COLO668 (cell line): ENCODE data around the gene DOCK10.

Experiments used
- DNase-seq: peaks from one replicate; lab custom pipeline; 2025; ENCODE audit not compliant: unreplicated experiment; lab: John Stamatoyannopoulos, UW

The DOCK10 gene

DNA sequence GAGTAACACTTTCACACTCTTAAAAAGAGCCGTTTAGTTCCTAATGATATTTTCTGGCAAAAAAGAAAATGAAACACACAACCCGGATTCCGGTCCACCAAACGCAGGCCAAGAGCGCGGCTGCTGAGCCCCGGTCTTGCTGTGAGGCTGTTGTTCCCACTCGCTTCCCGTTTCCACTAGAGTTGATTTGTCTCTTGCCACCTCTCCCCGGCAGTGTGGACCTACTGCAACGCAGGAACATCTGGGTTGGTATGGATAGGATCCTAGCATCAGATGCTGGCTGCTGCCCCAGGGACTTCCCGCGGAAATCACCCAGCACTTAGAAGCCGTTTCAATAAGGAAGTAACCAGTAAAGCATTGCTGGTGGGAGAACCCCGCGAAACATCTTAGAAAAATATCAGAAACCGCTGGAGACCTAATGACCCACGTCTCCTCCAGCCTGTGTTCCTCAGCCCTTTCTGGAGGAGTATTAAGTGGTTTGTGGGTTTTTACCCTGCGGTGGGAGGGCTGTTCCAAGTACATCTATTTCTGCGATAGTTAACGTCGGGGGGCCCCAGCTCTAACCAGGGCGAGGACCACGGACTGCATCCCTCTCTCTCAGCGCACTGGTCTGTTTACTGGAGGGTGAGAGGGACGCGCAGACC, 939 bp downstream of the DOCK10 start:
- peak; percentile 35 for DNase-seq

DNA sequence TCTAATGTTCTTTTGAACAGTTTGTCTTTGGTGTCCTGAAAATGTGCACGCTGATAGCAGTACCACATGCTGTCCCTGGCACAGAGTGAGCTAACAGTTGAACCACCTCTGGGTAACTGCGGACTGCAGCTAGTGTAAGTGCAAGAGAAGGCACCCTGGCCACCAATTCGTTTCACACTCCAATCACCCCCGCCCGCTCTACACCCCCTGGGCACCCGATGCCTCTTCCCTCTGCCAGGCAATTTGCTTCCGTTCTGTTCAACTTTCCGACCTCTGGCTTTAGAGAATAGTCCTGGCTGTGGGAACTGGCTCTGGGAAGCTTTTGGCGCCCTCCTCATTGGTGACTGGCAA, 1.4 kb downstream of the DOCK10 start:
- DNase-seq: no peak

DNA sequence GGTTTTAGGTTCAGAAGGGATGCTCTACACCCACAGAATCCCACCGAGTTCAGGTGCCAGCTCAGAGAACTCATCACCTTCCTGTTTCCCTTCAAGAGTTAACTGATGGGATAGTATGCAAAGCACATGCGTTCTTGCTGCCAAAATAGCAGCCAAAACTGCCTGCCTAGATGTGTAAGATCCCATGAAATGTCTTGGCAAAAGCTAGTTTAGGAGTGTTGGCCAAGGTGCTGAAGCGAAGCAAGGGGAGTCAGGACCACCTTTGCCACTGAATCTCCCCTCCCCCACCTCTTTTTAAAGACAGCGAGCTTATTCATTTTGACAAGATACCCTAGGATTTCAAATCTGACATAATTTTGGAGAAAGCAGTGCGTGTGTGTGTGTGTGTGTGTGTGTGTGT, 2.1 kb downstream of the DOCK10 start:
- no peak for DNase-seq

DNA sequence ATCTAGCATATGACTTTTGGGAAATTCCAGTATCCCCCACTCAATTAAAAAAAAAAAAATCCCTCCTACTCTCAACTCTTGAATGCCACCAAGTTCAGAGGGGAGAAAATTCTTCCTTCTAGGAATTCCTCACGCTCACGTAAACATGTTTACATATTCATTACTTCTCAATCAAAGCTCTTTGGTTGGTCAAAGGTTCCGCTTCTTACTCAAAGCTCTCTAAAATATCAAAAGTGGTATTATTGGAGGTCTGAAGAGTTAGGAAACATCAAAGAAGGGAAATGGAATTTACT, 4.1 kb downstream of the DOCK10 start:
- no peak for DNase-seq

DNA sequence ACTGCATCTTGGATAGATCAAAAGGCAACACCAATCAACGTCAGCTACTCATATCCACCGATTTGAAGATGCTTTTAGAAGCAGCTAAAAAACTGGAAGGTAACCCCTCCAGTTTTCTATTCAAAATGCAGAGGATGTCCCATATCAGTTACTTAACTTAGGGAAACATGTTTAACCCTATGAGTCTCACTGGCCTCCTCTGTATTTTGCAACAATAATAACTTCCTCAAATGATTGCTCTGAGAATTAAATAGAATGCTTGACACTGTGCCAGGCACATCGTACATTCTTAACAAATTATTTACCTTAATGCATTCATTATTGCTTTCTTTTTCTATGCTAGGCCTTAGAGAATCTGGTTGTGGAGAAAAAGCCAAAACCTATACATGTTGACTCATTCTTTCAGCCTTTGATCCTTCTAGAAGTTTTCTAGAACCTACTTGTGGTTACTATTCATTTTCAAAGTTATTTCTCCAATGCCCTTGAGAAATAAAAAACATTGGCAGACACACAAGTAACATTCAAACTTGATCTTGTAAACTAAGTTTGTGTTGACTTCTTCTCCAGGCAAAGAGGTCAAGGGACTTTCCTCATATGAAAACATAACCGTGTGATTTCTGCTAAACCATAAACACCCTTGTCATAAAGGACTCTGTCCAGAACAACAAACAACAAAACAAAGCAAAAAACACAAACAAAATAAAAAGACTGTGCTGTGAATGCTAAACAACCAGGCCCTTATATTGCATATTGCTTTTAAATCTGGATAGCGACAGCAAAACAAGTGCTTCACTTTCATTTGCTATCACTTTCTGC, 4.6 kb downstream of the DOCK10 start:
- no peak for DNase-seq

DNA sequence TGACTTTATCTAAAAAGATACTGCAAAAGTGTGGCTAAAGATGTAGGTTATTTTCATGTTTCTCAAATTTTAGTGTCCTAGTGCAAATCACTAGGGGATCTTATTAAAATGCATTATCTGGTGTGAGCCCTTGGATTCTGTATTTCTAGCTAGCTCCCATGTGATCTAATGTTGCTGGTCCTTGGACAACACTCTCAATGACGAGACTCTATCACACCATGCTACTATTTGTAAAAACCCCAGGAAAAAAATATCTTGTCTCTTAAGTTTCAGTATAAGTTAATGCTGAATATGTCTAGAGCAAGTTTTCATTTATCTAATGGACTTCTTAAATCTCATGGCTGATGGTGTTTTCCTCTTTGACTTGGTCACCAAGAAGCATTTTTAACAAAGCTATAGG, 5.8 kb downstream of the DOCK10 start:
- DNase-seq: no peak

DNA sequence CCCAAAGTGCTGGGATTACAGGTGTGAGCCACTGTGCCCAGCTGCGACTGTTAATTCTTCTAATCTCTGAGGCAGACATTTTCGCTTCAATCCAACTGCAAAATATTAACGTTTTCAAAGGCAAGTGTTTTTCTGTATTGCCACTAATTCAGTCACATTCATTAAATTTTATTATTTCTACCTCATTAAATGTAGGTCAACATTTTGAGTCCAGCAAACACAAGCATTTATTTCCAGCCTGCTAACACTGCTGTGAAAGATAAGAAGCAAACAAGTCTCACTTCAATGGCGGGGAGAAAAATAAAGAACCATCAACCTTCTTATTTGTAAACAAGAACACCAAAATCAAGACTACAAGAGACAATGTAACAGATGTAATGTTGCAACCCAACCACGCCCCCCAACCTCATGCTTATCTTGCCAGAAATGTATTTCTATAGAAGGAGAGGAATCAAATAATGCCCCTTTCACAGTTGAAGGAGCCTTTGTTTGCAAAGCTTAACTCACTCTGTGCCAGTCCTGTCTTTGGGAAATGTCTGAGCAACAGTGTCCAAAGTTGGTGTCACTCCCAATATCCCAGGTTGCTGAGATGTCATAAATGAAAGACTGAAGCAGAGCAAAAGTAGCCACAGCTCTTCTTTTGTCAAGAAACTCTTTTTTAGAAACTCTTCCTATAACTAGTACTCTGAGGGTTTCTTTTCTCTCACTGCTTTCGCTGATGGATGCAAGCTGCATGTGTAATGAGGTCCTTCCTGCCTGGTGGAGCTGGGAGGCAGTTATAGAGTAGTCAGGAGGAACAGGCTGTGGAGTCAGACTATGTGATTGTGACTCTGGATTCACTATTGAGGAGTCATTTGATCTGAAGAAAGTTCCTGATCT, 8.6 kb downstream of the DOCK10 start:
- no peak for DNase-seq

DNA sequence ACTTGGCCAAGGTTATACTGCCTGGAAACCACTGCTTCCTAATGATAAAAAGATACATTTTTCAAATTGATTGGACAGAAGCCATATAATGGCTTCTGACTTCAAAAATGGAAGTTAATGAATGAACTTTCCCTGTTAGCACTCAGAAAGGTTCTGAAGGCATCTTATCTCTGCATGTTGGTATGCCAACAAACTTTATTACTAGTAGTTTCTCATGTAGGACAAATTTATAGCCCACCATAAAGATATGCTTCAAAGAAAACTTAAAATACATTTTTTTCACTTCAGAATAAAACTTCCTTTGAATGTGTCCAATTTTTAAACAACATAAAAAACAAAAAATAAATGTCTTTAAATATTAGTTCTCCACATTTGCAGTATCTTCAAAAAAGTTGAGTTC, 10.0 kb downstream of the DOCK10 start:
- DNase-seq: no peak

DNA sequence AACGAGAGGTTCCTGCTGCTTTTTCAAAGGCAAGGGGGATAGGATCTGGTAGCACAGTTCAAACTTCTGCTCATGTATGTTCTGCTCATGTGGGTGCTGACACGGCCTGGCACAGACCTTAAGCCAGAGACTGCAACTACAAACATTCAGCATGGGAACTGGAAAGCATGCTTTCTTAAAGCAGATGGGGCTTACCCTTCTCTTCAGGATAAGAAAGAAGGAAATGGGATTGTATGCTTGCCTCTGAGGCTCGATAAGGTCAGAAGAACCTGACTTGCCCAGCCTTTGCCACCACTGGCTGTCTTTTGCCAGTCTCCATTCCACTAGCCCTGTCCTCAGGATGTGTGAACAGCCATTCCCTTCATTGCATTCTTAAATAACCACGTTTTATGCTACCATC, 10.7 kb downstream of the DOCK10 start:
- no peak for DNase-seq

DNA sequence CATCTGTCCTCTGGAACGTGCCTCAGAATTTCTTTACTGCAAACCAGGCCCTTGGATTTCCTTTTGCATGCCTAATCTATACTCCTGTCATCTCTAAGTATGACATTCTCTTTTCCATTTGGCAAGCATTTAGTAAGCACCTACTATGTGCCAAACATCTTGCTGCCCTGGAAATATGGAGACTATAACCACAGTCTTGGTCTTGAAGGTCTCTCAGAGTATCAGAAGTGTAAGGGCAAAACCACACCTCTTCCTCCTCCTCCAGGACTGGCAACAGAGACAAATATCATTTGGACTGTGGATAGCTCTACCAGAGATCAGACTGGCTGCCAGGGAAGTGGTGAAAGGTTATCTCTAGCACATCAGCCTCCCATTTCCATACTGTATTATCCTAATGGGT, 11.4 kb downstream of the DOCK10 start:
- DNase-seq: no peak

DNA sequence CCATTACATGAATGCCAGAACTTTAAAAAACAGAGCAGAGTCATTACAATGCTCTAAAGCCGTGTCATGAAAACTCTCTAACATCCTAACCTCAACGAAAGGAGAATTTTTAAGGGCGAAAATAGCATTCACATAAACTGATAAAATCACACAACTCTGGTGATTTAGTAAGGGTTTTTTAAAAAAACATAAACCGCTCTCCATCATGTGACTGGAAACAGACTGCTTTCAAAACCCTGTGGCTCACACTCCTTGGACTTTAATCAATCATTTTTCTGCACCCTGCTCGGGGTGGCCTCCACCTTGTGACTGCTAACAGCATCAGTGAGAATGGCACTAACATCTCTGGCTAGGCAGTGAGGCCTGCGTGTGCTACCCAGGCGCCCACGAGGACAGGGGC, 12.1 kb downstream of the DOCK10 start:
- DNase-seq: no peak

DNA sequence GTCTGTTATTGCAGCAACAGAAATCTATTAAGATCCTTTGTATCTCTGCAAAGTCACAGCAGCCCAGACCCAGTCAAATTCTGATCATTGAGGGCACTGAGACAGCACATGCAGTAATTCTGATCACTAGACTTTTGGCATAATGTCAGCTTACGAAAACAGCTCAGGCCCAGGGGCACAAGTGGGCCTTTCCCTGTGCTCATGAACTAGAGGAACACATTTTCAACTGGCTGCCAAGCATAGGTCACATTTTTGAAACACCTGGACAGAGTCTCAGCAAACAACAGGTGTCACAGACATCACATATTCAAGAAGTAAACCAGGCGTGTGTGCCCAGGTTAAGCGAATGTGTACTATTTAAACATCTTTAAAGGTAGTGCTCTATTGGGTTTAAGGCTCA, 13.7 kb downstream of the DOCK10 start:
- DNase-seq: no peak

DNA sequence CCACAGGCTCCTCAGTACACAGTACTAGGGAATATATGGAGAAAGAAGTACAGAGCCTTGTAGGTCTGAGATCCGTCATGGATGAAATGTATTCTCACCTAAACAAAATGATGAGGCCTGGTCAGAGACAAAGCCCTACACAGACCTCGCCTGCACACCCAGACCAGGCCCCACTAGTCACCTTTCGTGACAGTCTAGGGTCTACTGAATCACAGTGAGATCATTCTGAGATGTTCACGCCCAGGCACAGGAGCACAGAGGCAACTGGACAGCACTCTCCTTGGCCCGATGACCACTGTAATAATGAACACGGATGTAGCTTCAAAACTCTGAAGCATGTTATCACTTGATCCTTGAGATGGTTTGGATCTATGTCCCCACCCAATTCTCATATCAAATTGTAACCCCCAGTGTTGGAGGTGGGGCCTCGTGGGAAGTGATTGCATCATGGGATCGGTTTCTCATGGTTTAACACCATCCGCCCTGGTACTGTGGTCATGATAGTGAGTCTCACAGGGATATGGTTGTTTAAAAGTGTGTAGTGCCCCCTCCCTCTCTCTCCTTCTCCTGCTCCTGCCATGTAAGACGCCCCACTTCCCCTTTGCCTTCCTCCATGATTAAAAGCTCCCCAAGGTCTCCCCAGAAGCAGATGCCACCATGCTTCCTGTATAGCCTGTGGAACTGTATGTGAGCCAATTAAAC, 15.1 kb downstream of the DOCK10 start:
- no peak for DNase-seq

DNA sequence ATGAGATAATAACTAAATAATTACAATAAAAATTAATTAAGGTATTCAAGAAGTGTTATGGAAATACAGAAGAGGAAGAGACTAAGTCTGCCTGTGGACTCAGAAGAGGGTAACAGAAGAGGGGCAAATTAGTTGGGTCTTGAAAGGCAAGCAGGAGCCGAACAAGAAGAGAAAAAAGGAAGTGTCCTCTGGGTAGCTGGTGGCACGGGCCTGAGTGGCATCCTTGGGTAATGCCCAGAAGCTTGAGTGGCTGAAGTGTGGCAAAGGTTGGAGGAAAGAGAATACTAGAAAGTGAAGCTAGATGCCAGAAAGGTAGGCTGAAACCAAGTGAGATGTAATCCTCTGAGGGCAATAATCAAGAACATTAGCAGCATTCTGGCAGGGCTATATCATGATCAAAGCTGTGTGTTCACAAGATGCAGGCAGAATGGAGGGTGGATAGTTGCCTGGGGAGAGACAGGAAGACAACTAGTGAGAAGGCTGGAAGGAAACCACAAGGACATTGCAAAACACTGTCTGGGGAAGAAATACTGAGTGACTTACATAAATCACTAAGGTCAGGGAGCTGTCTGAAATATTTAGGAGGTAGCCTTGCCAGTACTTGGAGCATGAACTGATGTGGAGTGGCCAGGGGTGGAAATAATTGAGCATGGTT, 16.2 kb downstream of the DOCK10 start:
- no peak for DNase-seq

DNA sequence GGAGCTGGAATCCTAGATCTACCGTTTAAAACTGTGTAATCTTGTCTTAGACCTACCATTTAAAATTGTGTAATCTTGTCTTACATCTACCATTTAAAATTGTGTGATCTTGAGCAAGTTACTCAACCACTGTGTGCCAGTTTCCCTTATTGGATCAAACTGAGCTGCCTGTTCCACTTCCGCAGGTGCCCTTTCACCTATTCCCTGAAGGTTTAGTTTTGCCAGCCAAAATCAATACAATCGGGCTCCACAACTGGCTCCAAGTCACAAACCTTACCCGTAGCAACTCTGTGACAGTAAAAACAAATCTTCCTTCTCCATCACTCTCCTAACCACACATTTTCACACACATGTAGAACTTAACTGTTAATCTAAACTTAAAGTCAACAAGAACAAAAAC, 20.1 kb downstream of the DOCK10 start:
- no peak for DNase-seq

DNA sequence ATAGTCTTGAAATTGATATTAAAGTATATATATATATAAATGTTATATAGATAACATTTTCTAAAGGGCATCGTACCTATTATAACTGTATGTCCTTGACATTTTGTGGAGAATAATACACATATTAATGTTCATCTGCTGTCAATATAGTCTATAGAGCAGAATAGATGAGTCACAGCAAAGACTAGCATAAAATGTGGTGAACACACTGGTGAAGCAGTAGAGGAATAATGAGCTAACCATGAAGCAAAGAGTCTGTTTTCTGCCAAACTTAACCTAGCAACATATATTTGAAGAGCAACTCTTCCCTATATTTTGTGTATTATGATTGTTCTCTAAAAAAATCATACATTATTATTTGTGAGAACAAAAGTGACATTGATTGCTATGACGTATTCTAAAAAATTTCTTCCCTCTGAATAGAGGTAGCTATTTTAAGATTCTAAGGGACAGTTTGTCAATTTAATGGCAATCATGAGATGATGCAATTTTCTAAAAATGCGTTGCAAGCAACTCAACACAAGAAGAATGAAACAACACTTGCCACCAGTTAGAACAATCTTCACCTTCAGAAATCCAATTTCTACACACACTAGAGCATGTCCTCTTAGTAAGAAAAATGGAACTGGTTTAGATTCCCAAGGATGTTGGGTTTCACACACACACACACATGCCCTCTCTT, 22.0 kb downstream of the DOCK10 start:
- DNase-seq: no peak

DNA sequence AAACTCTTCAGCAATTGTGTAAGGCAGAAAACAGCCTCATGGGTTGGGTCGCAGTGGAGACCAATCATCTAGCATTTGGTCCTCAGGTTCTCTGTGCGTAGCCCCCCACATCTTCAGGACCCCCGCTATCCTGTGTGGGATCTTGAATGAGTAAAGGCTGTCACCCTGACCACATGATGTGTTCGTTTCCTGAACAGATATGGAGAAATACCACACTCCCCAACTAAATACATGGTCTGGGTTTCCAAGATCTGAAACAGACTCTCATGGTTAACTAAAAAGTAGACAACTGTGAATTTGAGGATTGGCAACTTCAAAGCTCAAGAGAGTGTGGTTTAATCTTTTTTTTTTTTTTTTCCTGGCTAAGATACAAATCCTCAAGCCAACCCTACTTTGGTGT, 23.2 kb downstream of the DOCK10 start:
- no peak for DNase-seq

DNA sequence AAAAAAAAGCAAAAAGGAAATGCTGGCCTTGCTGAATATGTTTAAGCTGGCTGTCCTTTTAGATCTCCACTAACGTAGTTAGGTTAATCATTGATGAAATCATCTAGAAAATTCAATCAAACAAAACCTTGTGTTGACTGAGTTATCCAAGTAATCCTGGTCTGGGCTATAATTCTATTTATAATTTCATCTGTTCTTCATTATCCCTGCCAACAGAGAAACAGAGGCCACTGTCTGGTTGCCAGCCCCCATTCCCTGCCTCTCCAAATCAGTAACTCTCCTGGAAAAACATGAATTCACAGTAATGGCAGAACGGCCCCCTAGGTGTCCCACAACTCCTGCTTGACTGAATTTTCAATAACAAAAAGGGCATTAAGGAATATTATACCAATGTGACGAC, 24.6 kb downstream of the DOCK10 start:
- DNase-seq: peak; percentile 13

DNA sequence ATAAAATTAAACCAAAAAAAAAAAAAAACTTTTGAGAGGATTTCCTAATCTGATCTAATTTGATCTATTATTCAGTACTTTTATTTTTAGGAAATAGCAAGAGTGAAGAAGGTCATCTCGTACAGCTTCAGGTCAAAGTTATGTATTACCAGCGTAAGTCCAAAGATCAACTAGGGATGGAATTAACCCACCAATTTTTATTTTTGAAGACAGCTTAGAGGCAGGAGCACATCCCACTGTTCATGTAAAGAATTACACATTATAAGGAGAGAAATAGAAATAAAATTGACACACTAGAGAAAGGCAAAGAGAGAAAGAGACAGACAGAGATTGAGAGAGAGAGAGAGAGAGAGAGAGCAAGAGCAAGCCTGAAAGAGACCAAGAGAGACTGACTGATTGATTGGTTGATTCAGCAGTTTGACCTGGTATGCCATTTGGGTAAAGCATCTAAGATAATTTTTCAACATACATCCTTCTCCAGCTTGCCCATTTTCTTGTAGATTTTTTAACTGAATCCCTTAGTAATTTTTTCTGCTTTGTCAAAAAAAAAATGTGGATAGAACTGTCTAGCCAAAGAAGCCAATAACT, 25.1 kb downstream of the DOCK10 start:
- DNase-seq: no peak
